ENCODE measurements around the gene SAMD4A. TPM values are rescaled to one million over a fixed set of nuclear protein-coding genes. Genes with fewer than 3 reads are reported as not detected.
"Not testable (repeated sequence)": the region's sequence is repeated elsewhere in the genome, so short reads cannot be mapped to it uniquely, and the experiment has no call there.

The SAMD4A gene
- total RNA-seq, 2 donors from 2014 or later = 11.2 to 26.2 TPM

- intact Hi-C loops (cut with DNase I, micrococcal nuclease) = no loop called here
- no peak for ATAC-seq
Measured at GRCh38 chr14:54794159-54794558, 227.2 kb downstream of the SAMD4A start.

GRCh38 chr14:54794796-54795195, 227.9 kb downstream of the SAMD4A start:
- no peak for ATAC-seq
- intact Hi-C loops (cut with DNase I, micrococcal nuclease) = no loop called here
- DNase-seq = no peak

More at GRCh38 chr14:54794159-54794558, 227.2 kb downstream of the SAMD4A start:
- no peak for DNase-seq

GRCh38 chr14:54796961-54797360, 230.0 kb downstream of the SAMD4A start:
- DNase-seq (no peak), ATAC-seq (no peak)
- intact Hi-C loops (cut with DNase I, micrococcal nuclease) = no loop called here

- DNase-seq = no peak
- intact Hi-C loops (cut with DNase I, micrococcal nuclease) = no loop called here
- ATAC-seq = no peak
Measured at GRCh38 chr14:54797556-54797955, 230.6 kb downstream of the SAMD4A start.

GRCh38 chr14:54797986-54798385, 231.1 kb downstream of the SAMD4A start:
- intact Hi-C loops (cut with DNase I, micrococcal nuclease) = no loop called here
- no peak for DNase-seq
- ATAC-seq = no peak

- intact Hi-C loops (cut with DNase I, micrococcal nuclease) = no loop called here
- DNase-seq (no peak), ATAC-seq (no peak)
Measured at GRCh38 chr14:54798465-54799124, 231.7 kb downstream of the SAMD4A start.

GRCh38 chr14:54801482-54801881, 234.6 kb downstream of the SAMD4A start:
- ATAC-seq, DNase-seq: not testable (repeated sequence)
- intact Hi-C loops (cut with DNase I, micrococcal nuclease) = loop anchor here (10.0 kb wide), 1 partner anchor 237 kb away; the partner anchor contains the start of gene SAMD4A (in 2 of the 2)

- no peak for ATAC-seq
- intact Hi-C loops (cut with DNase I, micrococcal nuclease) = loop anchor here (10.0 kb wide), 1 partner anchor 239 kb away; the partner anchor contains the start of gene SAMD4A (in 2 of the 2)
- no peak for DNase-seq
Measured at GRCh38 chr14:54803396-54803795, 236.5 kb downstream of the SAMD4A start.

GRCh38 chr14:54803926-54804537, 237.1 kb downstream of the SAMD4A start:
- no peak for ATAC-seq
- intact Hi-C loops (cut with DNase I, micrococcal nuclease) = loop anchor here (10.0 kb wide), 1 partner anchor 239 kb away; the partner anchor contains the start of gene SAMD4A (in 2 of the 2)

GRCh38 chr14:54804538-54805041, 237.7 kb downstream of the SAMD4A start:
- intact Hi-C loops (cut with DNase I, micrococcal nuclease) = loop anchor here (10.0 kb wide), 1 partner anchor 240 kb away; the partner anchor contains the start of gene SAMD4A (in 2 of the 2)
- no peak for DNase-seq
- ATAC-seq = no peak

More at GRCh38 chr14:54803926-54804537, 237.1 kb downstream of the SAMD4A start:
- no peak for DNase-seq

- DNase-seq (no peak), ATAC-seq (no peak)
- intact Hi-C loops (cut with DNase I, micrococcal nuclease) = loop anchor here (10.0 kb wide), 1 partner anchor 240 kb away; the partner anchor contains the start of gene SAMD4A (in 2 of the 2)
Measured at GRCh38 chr14:54805070-54805444, 238.1 kb downstream of the SAMD4A start.

- intact Hi-C loops (cut with DNase I, micrococcal nuclease) = loop anchor here (10.0 kb wide), 1 partner anchor 241 kb away; the partner anchor contains the start of gene SAMD4A (in 2 of the 2)
- peak; percentile 93 for ATAC-seq
- peak; percentile 60 to 86 for DNase-seq
Measured at GRCh38 chr14:54805445-54806322, 238.8 kb downstream of the SAMD4A start.

GRCh38 chr14:54806616-54807015, 239.7 kb downstream of the SAMD4A start:
- no peak for ATAC-seq
- intact Hi-C loops (cut with DNase I, micrococcal nuclease) = loop anchor here (10.0 kb wide), 1 partner anchor 242 kb away; the partner anchor contains the start of gene SAMD4A (in 2 of the 2)

GRCh38 chr14:54807428-54807827, 240.5 kb downstream of the SAMD4A start:
- intact Hi-C loops (cut with DNase I, micrococcal nuclease) = loop anchor here (10.0 kb wide), 1 partner anchor 243 kb away; the partner anchor contains the start of gene SAMD4A (in 2 of the 2)
- DNase-seq = no peak
- ATAC-seq = no peak

More at GRCh38 chr14:54806616-54807015, 239.7 kb downstream of the SAMD4A start:
- no peak for DNase-seq

GRCh38 chr14:54807881-54808280, 241.0 kb downstream of the SAMD4A start:
- intact Hi-C loops (cut with DNase I, micrococcal nuclease) = loop anchor here (10.0 kb wide), 1 partner anchor 243 kb away; the partner anchor contains the start of gene SAMD4A (in 2 of the 2)
- ATAC-seq (no peak), DNase-seq (no peak)

GRCh38 chr14:54808326-54809161, 241.6 kb downstream of the SAMD4A start:
- DNase-seq (no peak), ATAC-seq (no peak)
- intact Hi-C loops (cut with DNase I, micrococcal nuclease) = loop anchor here (10.0 kb wide), 1 partner anchor 244 kb away; the partner anchor contains the start of gene SAMD4A (in 2 of the 2)

- intact Hi-C loops (cut with DNase I, micrococcal nuclease) = loop anchor here (10.0 kb wide), 1 partner anchor 245 kb away; the partner anchor contains the start of gene SAMD4A (in 2 of the 2)
- ATAC-seq (no peak), DNase-seq (no peak)
Measured at GRCh38 chr14:54809767-54810166, 242.8 kb downstream of the SAMD4A start.

Measured in left colon (tissue), 2 donors.